ENCODE data around the gene TNNT3.

- TF ChIP-seq CTCF (IDR thresholded peaks at IDR 0.05; ENCODE audit: insufficient read depth, low read length, poor library complexity, severe bottlenecking), result no peak
- no peak for TF ChIP-seq EZH2phosphoT487 (conservative IDR thresholded peaks at IDR 0.05; ENCODE audit: low read length)
Measured at GRCh38 chr11:1978720-1979473, 59.4 kb downstream of the TNNT3 start.

Data from SU-DHL-6 (cell line).